Stimulated activated CD8-positive, alpha-beta memory T cell treated with anti-CD3 and anti-CD28 coated beads, Interleukin-12 subunit alpha, Interleukin-12 subunit beta, amount 100 ng/mL, for 4 hours (primary cell): Measurements from ENCODE around the gene CSMD2.
"Not testable (repeated sequence)": the region's sequence is repeated elsewhere in the genome, so short reads cannot be mapped to it uniquely, and the experiment has no call there.

Source experiments
- DNase-seq: peaks from one replicate; pipeline ENCODE4 v3.0.0-alpha.2; 2020; ENCODE audit warnings: low read depth

CSMD2 gene

DNA sequence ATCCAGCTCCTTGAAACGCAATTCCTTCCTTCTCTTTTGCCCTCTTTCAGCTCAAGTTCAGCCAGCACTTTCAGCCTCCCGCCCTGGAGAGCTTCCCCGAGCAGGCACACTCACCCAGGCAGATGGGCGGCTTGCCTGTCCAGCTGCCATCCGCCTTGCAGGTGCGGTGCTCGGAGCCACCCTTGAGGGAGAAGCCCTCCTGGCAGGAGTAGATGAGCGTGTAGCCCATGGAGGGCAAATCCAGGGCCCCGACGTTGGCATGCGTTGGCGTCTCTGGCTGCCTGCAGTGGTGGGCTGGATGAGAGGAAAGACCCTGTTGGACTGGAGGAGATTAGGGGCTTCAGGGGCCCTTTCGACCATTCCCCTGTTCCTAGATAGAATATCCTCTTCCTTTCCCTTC, 632.1 kb downstream of the CSMD2 start:
- no peak for DNase-seq

DNA sequence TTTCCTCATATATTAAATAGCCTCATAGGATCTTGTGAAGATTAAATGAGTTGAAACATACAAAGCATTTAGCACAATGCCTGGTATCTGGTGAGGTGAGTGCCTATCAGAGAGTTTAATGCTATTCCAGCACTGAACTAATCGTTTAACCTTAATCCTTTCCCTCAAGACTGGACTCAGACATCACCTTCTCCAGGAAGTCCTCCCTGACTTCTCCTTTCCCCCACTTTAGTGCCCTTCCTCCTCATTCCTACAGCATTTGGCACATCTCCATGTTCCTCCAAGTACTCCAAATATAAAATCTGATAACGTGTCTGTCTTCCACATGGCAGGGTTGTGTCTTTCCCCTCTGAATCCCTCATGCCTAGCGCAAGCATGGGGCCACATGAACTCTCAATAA, 632.8 kb downstream of the CSMD2 start:
- no peak for DNase-seq

DNA sequence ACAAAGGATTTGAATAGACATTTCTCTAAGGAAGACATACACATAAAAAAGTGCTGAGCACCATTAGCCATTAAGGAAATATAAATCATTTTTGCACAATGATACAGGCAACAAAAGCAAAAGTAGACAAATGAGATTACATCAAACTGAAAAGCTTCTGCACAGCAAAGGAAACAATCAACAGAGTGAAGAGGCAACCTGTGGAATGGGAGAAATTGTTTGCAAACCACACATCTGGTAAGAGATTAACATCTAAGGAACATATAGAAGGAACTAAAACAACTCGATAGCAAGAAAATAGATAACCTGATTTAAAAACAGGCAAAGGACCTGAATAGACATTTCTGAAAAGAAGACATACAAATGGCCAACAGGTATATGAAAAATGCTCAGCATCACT, 635.1 kb downstream of the CSMD2 start:
- DNase-seq, result no peak

DNA sequence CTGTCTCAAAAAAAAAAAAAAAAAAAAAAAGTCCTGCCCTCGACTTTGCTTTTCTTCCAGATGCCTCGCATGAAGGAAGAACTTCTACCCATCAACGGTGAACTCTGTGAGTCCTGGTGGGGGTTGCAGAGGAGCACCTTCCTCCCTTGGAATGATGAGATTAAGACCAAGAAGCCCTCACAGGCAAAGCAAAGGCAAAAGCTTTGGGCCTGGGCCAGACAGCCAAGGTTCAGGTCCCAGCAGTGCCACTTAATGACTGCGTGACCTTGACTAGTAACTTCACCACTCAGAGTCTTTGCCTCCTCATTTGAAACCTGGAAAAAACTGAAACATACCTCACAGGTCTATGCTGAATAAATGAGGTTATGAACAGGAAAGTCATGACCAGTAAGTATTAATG, 637.1 kb downstream of the CSMD2 start:
- DNase-seq, result no peak

DNA sequence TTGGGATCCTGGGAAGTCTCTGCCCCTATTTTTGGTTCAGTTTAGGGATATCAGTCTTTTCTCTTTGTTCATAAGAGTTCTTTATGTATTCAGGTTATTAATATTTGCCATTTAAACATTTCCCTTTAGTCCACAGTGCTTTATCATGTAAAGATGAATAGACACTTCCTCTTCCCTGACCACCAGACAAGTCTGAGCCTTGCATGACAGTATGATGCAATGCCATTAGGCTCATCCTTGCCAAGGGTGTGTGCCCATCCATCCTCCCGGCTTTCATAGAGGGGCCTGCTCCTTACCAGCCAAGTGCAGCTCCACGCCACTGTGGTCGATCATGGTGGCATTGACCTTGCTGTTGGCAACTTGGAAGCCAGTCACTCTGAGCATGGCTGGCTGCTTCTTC, 640.4 kb downstream of the CSMD2 start:
- DNase-seq, result no peak

DNA sequence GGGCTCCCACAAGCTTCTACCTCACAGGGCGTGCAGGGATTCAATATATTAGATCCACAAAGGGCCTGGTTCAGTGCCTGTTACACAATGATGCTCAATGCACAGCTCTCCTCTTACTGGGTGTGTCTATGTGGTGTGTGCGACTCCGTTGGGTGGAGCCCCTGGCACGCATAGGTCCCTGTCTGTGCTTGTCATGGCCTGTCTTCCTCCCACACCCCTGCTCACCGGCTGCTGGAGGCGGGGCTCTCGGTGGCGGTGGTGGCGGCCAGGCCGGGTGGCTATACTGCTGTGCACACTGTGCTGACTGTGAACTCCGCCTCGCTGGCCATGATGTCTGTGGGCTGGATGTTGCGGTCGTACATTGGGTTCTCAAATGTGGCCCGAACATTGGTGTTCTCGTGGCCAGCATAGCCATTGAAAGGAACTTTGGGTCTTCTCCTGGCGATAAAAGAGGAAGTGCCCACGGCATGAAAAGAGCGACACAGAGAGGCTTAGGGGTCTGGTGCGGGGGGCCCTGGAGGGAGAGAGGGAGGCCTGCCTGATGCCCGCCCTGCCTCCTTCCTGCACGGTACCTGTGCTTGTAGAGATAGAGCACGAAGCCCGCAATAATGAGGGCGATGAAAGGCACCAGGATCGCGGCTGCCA, 645.7 kb downstream of the CSMD2 start:
- DNase-seq, result no peak

DNA sequence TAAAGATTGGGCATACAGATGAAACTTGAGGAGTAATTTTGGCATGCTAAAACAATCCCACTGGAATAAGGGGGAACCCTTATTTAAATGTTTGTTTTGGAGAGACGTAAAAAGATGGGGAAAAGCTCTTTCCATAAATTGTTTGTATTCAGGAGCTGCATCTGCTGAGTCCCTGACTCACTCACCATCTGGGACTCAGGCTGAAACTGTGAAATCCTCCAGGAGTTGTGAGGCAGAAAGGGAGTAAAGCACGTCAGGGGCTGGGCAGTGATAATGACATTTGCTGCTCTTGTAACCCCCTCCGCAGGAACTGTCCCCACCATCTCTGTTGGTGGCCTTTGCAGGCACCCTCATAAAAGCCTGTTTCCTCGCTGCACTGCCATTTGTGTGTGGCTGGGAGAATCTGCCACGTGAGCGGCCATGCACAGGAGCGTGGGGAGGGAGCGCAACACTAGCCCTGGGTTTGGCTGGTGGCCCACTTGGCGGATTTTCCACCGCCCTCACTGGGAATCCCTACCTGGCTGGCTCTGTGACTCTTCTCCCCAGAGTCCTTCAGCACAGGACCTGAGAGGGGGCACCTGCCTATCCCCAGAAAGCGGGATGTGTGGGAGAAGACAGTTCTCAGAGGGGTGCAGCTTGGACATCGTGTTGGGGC, 647.3 kb downstream of the CSMD2 start:
- DNase-seq, result no peak

DNA sequence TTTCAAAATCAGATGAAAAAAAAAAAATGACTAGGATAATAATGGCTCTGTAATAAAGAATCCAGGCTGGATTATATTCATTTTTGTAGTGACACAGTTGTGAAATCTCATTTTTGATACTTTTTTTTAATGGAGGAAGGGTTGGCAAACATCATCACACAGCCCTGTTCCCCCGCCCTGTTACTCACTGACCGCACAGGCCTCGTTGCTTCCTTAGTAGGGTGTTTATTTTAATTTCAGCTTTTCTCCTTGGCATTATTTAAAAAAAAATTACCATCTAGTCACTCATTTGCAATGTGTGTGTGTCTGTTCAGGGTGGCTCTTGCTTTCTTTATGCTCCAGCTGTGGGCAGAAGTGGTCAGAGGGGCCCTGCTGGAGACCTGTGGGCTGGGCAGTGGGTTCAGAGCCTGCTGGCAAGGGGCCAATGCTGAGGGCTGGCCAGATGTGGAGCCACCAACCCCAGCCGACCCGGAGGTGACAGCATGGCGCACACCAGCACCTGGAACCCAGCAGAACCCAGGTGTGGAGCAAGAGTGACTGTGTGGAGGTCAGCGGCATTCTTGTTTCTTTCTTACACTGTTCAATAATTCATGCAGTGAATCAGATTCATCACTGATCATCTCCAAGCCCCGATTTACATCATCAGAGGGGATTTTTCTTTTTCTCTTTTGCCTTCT, 648.0 kb downstream of the CSMD2 start:
- DNase-seq, result no peak

DNA sequence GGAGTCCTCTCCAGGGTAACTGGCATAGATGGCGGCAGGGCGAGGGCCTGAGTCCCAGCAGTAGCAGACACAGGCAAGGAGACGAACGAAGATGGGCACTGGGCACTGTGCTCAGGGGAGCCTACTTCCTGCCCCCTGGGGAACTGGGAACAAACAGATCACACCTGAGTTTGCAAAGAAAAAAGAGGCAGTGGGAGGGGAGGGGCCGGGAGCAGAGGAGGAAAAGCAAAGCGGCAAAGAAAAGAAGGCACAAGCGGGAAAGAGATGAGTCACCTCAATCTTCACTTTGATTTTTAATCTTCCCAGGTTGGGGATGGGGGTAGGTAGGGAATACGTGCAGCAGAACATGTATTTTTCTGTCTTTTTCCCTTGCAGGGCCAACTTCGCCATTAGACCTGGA, 648.6 kb downstream of the CSMD2 start:
- no peak for DNase-seq

DNA sequence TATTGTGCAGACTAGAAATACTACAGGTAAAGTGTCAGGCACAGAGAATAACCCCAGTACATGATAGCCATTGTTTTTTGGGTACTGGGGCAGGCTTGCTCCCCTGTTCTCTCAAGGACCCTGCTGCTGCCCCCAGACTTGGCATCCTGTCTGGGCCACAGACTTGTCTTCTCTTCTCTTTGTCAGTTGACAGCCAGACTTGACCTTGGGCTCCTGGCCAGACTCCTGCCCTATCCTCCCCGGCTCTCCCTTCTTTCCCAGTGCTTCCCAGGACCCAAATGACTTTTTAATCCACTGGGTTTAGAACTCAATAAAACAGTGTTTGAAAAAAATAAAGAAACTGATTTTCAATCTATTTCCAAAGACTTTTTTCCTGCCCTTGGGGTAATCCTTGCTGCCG, 649.4 kb downstream of the CSMD2 start:
- no peak for DNase-seq

DNA sequence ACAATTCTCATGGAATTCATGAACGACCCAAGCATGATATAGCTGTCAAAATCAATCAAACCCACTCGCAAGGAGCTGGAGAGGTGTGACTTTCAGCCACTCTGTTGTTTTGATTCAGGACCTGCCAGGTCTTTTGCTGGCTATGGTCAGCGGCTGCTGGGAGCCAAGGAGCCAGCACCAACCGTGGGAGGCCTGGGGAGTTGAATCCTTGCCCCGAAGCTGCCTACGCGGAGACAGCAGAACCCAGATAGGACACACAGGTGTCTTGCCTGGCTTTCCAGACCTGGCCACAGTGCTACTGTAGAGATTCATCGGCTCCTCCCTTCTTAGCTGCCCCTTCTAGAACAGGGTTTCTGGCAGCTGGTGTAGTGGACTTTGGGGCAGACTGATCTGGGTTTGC, 649.9 kb downstream of the CSMD2 start:
- DNase-seq, result no peak

DNA sequence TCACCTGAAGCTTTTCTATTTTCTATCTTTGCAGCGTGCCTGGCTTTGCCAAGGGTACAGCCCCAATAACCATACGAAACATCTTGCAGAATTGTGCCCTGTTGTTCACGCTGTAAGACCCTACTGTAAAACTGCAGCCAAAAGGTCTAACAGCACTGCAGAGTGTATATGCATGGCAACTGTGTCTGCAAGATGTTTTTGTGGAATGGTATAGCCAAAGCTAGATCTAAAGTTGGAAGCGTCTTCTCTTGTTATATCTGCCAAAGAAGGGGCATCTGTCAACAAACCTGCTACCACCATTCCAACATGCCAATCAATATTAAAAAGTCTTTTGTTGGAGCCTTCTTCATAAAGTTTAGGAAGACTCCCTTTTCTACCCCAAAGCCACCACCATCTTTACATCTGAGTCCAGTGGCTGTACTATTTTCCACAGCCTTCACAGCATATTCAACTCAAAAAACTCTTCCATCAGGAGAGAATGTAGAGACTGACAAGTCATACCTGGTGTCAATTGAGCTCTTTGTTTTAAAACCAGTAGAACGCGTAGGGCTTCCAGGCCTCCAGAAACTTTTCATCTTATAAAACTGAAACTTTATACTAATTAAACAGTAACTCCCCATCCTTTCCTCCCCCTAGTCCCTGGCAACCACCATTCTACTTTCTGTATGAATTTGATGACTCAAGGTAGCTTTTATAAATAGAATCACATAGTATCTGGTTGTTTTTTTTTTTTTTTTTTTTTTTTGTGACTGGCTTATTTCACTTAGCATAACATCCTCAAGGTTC, 652.6 kb downstream of the CSMD2 start:
- DNase-seq, result no peak

DNA sequence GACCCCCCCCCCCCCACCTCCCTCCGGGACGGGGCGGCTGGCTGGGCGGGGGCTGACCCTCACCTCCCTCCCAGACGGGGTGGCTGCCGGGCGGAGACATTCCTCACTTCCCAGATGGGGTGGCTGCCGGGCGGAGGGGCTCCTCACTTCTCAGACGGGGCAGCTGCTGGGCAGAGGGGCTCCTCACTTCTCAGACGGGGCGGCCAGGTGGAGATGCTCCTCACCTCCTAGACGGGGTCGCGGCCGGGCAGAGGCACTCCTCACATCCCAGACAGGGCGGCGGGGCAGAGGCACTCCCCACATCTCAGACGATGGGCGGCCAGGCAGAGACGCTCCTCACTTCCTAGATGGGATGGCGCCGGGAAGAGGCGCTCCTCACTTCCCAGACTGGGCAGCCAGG, 655.8 kb downstream of the CSMD2 start:
- not testable (repeated sequence) for DNase-seq

DNA sequence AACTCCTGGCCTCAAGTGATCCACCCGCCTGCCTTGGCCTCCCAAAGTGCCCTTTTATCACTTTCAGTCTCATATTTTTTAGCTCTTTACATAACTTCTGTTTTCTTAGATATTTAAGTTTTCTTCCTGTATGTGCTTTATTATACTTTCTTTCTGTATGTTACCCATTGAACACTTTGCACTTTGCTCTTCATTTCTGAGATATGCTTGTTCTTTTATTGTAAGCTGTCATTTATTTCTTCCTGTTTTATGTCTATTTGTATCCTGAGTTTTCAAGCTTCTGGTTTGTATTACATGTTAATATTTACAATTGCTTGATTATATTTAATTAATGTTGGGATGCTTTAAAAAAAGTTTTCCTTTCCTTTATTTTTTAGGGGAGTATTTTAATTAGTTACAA, 656.9 kb downstream of the CSMD2 start:
- no peak for DNase-seq

DNA sequence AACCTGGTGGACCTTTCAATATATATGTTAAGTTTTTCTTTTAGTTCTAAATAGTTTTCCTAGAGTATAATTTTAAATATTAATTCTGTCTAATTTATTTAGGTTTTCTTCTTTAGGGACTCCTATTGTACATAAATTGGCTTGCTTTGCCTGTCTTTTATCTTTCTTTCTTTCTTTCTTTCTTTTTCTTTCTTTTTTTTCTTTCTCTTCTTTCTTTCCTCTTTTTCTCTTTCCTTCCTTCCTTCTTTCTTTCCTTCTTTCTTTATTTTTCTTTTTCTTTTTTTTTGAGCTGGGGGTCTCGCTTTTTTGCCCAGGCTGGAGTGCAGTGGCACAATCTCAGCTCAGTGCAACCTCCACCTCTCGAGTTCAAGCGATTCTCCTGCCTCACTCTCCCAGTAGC, 657.4 kb downstream of the CSMD2 start:
- no peak for DNase-seq

DNA sequence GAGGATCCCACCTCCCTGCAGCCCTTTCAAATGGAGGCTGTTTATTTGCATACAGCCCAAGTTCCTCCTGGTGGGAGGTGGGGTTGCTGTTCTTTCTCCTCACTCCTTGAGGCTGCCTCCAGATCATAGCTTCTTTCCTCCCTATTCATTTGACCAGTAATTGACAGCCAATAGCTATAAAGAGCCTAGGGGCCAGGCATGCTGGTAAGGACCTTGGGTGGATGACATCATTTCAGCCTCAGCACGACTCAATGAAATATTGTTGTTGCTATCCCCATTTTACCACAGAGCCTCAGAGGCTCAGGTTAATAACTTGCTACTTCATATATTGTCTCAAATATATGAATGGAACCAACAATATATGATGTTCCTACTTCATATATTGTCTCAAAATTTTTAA, 661.5 kb downstream of the CSMD2 start:
- DNase-seq, result no peak

DNA sequence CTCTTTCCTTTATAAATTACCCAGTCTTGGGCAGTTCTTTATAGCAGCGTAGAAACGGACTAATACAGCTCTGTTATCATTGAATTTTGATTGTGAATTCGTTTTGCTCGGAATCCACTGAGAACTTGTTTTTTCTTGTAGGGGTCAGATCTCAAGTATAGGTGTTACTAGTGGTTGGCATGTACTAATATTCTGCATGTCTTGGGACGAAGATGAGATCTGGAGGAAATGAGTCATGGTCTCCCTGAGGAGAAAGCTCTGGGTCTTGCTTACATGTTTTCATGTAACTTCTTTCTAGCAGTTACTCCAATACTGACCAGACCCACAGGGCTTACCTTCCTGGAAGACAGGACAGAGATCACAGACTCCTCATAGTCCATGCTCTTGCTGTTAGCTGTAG, 662.3 kb downstream of the CSMD2 start:
- DNase-seq, result no peak

DNA sequence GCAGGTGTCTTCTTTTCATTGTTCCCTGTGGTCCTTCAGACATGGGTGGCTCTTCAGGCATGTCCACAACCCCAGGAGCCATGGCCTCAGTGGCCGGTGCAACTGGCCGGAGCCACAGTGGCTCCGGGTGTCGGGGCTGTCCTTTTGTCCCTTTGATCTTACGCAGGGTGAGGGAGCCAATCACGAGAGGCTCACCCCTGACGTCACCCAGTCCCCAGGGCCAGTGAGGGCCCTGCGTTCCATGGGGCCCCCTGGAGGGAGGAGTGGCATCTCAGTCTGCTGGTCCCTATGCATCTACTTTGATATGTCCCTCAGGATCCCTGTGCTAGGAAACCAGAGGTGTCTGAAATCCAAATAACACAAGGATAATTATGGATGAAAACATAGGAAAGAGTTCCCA, 663.3 kb downstream of the CSMD2 start:
- no peak for DNase-seq

DNA sequence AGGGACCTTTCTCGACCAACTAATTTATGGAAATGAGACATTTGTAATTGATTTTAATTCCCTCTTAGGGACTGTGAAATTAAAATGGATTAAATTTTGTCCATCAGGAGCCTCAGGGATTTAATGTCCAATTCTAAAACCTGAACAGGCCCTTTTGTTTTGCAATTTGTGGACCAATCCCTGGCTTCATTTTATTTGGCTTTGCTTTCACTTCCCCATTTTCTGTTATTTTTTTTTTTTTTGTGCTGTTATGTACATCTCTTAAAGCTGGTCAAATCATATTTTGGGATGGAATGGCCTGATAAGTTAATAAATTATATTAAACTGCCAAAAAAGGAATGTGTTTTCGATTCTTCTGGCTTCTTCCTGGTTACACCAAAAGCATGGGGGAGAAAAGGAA, 663.7 kb downstream of the CSMD2 start:
- DNase-seq, result no peak

DNA sequence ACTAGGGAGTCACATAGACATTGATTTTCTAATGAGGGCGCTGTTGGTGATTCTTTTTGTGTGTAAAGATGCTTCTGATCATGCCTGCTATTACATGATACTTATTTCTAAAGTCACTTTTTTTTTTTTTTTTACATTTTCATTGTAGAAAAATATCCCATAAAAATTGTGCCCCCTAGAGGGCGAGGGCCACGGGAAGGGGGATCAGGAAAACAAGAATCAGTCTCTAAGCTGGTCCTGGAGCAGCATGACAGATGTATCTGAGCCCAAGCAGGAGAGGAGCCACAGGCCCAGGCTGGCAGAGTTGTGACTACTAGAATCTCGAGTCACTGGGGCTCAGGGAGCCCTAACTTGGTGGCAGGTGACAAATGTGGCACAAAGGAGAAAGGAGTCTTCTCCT, 664.5 kb downstream of the CSMD2 start:
- DNase-seq, result no peak

DNA sequence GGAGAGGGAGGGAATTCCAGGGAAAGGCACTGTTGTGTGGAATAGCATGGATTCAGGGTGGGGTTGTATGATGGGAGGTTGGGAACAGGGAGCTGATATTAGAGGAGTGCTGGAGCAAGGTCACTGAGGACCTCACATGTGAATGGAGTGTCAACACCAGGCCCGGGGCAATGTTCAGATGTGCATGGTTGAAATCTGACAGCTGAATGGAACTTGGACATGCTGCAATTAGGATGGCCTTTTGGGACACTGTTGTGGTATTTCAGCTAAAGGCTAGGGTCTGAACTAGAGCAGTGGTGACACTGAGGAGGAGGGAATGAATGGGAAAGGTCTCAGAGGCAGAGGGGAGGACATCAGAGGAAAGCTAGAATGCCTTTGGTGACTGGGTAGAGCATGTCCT, 667.6 kb downstream of the CSMD2 start:
- no peak for DNase-seq

DNA sequence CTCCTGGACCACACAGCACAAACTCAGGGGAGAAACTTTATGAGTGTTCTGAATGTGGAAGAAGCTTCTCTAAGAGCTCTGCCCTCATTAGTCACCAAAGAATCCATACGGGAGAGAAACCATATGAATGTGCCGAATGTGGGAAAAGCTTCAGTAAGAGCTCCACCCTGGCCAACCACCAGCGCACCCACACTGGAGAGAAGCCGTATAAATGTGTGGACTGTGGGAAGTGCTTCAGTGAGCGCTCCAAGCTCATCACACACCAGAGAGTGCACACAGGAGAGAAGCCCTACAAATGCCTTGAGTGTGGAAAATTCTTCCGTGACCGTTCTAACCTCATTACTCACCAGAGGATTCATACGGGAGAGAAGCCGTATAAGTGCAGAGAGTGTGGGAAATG, 670.1 kb downstream of the CSMD2 start:
- DNase-seq, result no peak

DNA sequence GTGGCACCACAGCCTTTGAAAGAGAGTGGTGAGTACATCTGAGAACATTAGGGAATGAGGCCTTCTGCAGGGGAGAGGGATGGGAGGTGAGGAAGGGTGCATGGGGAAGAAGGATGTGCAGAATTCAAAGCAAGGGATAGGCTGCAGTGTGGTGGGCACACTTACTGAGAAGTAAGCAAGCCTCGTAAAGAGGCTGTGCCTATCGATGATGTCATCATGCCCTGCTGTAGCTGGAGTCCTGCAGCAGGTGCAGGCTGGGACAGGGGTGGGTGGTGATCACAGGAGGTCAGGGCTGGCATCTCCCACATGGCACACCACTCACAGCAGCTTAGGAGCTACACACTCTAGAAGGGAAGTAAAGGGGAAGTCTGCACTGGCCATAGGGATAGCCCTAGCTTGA, 676.4 kb downstream of the CSMD2 start:
- no peak for DNase-seq
